Breast epithelium (tissue), 4 donors: ENCODE data around the gene ENOX1. TPM values are rescaled to one million over a fixed set of nuclear protein-coding genes. Genes with fewer than 3 reads are reported as not detected.

ENCODE experiments used
- DNase-seq, 2 donors: peaks; one replicate each; pipeline ENCODE4 v3.0.0-alpha.2; 2019; ENCODE audit warnings: low spot score in 2 of 2
- H3K27ac ChIP-seq, 2 donors: fragments of 200-600 bp; sonication (generic) in 1 of 2; one replicate each; pipeline ENCODE4 v1.5.1; 2016 to 2019; ENCODE audit warnings: mild to moderate bottlenecking in 1 of 2
- H3K27me3 ChIP-seq, 2 donors: fragments of 200-600 bp; sonication (generic) in 1 of 2; one replicate each; pipeline versions ENCODE4 v1.5.1 to v1.6.0; 2017 to 2019; ENCODE audit warnings: control low read depth in 1 of 2, mild to moderate bottlenecking in 1 of 2
- H3K36me3 ChIP-seq: fragments of 200-600 bp; one replicate; pipeline ENCODE4 v1.5.1; 2019
- H3K4me1 ChIP-seq, 2 donors: fragments of 200-600 bp; sonication (generic); one replicate each; pipeline ENCODE4 v1.5.1; 2016 to 2019; ENCODE audit warnings: control low read depth in 1 of 2
- H3K4me3 ChIP-seq, 3 donors: fragments of 200-600 bp; sonication (generic); 1 replicate in 2 of 3; 2 replicates in 1 of 3; pipeline ENCODE4 v1.5.1; 2016 to 2019; ENCODE audit warnings: mild to moderate bottlenecking in 3 of 3, moderate library complexity in 2 of 3
- H3K9me3 ChIP-seq, 2 donors: fragments of 200-600 bp; sonication (generic) in 1 of 2; one replicate each; pipeline ENCODE4 v1.5.1; 2016 to 2019; ENCODE audit warnings: control low read depth in 1 of 2
- CTCF ChIP-seq, 3 donors: fragments of 450-650 bp; IDR thresholded peaks; one replicate each; pipeline ENCODE4 v1.5.1; 2016 to 2017; ENCODE audit warnings: antibody characterized with exemption in 3 of 3, mild to moderate bottlenecking in 3 of 3, moderate library complexity in 3 of 3
- POLR2A ChIP-seq: fragments of 450-650 bp; IDR thresholded peaks from one replicate; pipeline ENCODE4 v1.6.1; 2016; ENCODE audit warnings: antibody characterized with exemption, mild to moderate bottlenecking, moderate library complexity
- POLR2AphosphoS5 ChIP-seq, 3 donors: sonication (generic); formaldehyde crosslinking; IDR thresholded peaks; one replicate each; pipeline ENCODE4 v1.6.1; 2017; ENCODE audit warnings: antibody characterized with exemption in 3 of 3
- intact Hi-C: fragments of 100-400 bp; cut with DNase I; formaldehyde crosslinking; loops from one replicate; pipeline ENCODE4 v1.15.1; 2023; ENCODE audit warnings: low total_unique reads
- total RNA-seq, 3 donors: library from RNA; depleted of rRNA; stranded (reverse); fragments of >200 nt; gene quantifications; one replicate each; pipeline ENCODE4 v1.1.0, GENCODE V29; 2016

Gene ENOX1
- total RNA-seq, 3 donors from 2014 or later, result 1.9 to 2.3 (median 2.0) TPM

- no peaks in the 10 kb centered on the region for H3K4me1 ChIP-seq
- H3K27ac ChIP-seq, result no peak overlapping the region
- no peak for TF ChIP-seq POLR2A
- no peak for TF ChIP-seq CTCF (IDR thresholded peaks at IDR 0.05)
- TF ChIP-seq POLR2AphosphoS5 (IDR thresholded peaks at IDR 0.05), result no peak
- intact Hi-C loops, result no loop called here
- no peak for DNase-seq
- H3K4me3 ChIP-seq, result no peak overlapping the region
- H3K36me3 ChIP-seq, result no peaks in the 10 kb centered on the region
- H3K27me3 ChIP-seq, result no peaks in the 10 kb centered on the region
- no peaks in the 10 kb centered on the region for H3K9me3 ChIP-seq
Observed at GRCh38 chr13:43484432-43485225, 302.1 kb downstream of the ENOX1 start.

GRCh38 chr13:43483930-43484329 lies 302.8 kb downstream of the ENOX1 start:
- Histone ChIP-seq H3K27me3 (no peaks in the 10 kb centered on the region), H3K36me3 (no peaks in the 10 kb centered on the region), H3K9me3 (no peaks in the 10 kb centered on the region), H3K27ac (no peak overlapping the region), H3K4me1 (no peaks in the 10 kb centered on the region), H3K4me3 (no peak overlapping the region)
- TF ChIP-seq CTCF (IDR thresholded peaks at IDR 0.05), result no peak
- no peak for TF ChIP-seq POLR2AphosphoS5 (IDR thresholded peaks at IDR 0.05)
- TF ChIP-seq POLR2A, result no peak
- intact Hi-C loops, result no loop called here
- DNase-seq, result no peak

GRCh38 chr13:43482641-43483040 lies 304.1 kb downstream of the ENOX1 start:
- no peak for DNase-seq
- no peaks in the 10 kb centered on the region for H3K27me3 ChIP-seq
- no peaks in the 10 kb centered on the region for H3K9me3 ChIP-seq
- intact Hi-C loops, result no loop called here
- no peak overlapping the region for H3K4me3 ChIP-seq
- H3K36me3 ChIP-seq, result no peaks in the 10 kb centered on the region
- TF ChIP-seq CTCF (IDR thresholded peaks at IDR 0.05) (no peak), POLR2AphosphoS5 (IDR thresholded peaks at IDR 0.05) (no peak), POLR2A (no peak)
- H3K27ac ChIP-seq, result no peak overlapping the region
- no peaks in the 10 kb centered on the region for H3K4me1 ChIP-seq

GRCh38 chr13:43482026-43482425 lies 304.7 kb downstream of the ENOX1 start:
- no peaks in the 10 kb centered on the region for H3K27me3 ChIP-seq
- H3K27ac ChIP-seq, result no peak overlapping the region
- H3K9me3 ChIP-seq, result no peaks in the 10 kb centered on the region
- no peak for DNase-seq
- no peaks in the 10 kb centered on the region for H3K4me1 ChIP-seq
- H3K4me3 ChIP-seq, result no peak overlapping the region
- intact Hi-C loops, result no loop called here
- no peak for TF ChIP-seq POLR2A
- no peak for TF ChIP-seq CTCF (IDR thresholded peaks at IDR 0.05)
- no peak for TF ChIP-seq POLR2AphosphoS5 (IDR thresholded peaks at IDR 0.05)
- no peaks in the 10 kb centered on the region for H3K36me3 ChIP-seq

GRCh38 chr13:43478902-43479301 lies 307.9 kb downstream of the ENOX1 start:
- intact Hi-C loops, result no loop called here
- H3K27ac ChIP-seq, result no peak overlapping the region

More at GRCh38 chr13:43478902-43479301, 307.9 kb downstream of the ENOX1 start:
- no peaks in the 10 kb centered on the region for H3K4me1 ChIP-seq
- no peak for TF ChIP-seq POLR2A
- no peak for TF ChIP-seq CTCF (IDR thresholded peaks at IDR 0.05)
- TF ChIP-seq POLR2AphosphoS5 (IDR thresholded peaks at IDR 0.05), result no peak
- no peak overlapping the region for H3K4me3 ChIP-seq
- H3K27me3 ChIP-seq, result no peaks in the 10 kb centered on the region
- H3K9me3 ChIP-seq, result no peaks in the 10 kb centered on the region
- no peak for DNase-seq
- H3K36me3 ChIP-seq, result no peaks in the 10 kb centered on the region
